ENCODE data around the gene SHF.

DNA sequence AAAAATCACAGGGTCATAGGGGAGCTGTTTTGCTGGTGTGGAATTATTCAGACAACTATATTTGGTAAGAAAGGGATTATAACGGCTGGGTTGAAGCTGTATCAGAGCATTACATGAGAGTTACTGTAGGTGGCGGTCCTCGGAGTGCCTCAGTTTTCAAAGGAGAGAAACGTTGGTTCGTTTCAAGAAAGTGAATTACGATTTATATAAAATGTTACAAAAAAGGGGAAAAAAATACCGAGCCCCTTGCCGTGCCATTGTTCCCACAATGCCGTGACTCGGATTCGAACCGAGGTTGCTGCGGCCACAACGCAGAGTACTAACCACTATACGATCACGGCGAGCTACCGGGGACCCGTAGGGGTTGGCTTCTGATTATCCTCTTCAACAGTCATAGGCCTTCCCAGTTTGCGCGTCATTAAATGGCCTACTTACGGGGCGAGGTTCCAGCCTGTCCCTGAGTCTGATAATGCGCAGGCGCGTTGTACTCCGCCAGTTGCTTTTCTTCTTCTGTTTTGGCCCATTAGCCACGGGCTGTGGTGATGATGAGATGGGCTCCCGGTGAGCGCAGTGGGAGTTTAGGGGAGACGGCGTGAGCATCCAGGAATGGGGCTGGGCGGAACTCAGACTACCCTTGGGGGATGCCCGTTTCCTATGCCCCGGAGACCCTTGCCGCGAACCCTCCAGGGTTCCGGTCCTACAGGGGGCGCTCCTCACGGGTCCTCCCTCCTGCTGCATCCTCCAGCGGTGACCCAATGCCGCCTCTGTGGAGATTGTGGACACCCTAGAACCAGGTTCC is 10.8 kb upstream of the SHF start:
- TF ChIP-seq EZH2phosphoT487 (IDR thresholded peaks at IDR 0.05) (no peak), EZH2 (IDR thresholded peaks at IDR 0.05) (no peak)
- TF ChIP-seq, protein P1, sequence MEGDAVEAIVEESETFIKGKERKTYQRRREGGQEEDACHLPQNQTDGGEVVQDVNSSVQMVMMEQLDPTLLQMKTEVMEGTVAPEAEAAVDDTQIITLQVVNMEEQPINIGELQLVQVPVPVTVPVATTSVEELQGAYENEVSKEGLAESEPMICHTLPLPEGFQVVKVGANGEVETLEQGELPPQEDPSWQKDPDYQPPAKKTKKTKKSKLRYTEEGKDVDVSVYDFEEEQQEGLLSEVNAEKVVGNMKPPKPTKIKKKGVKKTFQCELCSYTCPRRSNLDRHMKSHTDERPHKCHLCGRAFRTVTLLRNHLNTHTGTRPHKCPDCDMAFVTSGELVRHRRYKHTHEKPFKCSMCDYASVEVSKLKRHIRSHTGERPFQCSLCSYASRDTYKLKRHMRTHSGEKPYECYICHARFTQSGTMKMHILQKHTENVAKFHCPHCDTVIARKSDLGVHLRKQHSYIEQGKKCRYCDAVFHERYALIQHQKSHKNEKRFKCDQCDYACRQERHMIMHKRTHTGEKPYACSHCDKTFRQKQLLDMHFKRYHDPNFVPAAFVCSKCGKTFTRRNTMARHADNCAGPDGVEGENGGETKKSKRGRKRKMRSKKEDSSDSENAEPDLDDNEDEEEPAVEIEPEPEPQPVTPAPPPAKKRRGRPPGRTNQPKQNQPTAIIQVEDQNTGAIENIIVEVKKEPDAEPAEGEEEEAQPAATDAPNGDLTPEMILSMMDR (IDR thresholded peaks at IDR 0.05): peak; percentile 84
